IPS DF 6.9 (cell line): ENCODE measurements around the gene PSD2.
A peak's percentile ranks its signal among the peaks of the same experiment; 100 is the strongest.
"Not testable (repeated sequence)": the region's sequence is repeated elsewhere in the genome, so short reads cannot be mapped to it uniquely, and the experiment has no call there.

Experiments
- DNase-seq: peaks from one replicate; pipeline ENCODE4 v3.0.0-alpha.2; 2013; ENCODE audit warnings: low read depth, low spot score
- H3K27ac ChIP-seq: one replicate; pipeline ENCODE4 v1.5.1; 2013; ENCODE audit warnings: low read length, control low read depth
- H3K27me3 ChIP-seq: 2 replicates; pipeline ENCODE4 v1.6.1; 2013; ENCODE audit warnings: mild to moderate bottlenecking, low read length; ENCODE audit not compliant: control insufficient read depth, insufficient read depth
- H3K36me3 ChIP-seq: 2 replicates; pipeline ENCODE4 v1.6.1; 2013; ENCODE audit warnings: low read length; ENCODE audit not compliant: control insufficient read depth, insufficient read depth
- H3K4me1 ChIP-seq: 2 replicates; pipeline ENCODE4 v1.6.1; 2013; ENCODE audit warnings: low read length; ENCODE audit not compliant: control insufficient read depth, insufficient read depth
- H3K4me3 ChIP-seq: 2 replicates; pipeline ENCODE4 v1.5.1; 2013; ENCODE audit warnings: mild to moderate bottlenecking, low read length
- H3K9me3 ChIP-seq: 2 replicates; pipeline ENCODE4 v1.6.1; 2013; ENCODE audit warnings: low read length, inconsistent platforms; ENCODE audit not compliant: control insufficient read depth, insufficient read depth
- WGBS: extraction: QIAGEN DNeasy Blood & Tissue Kit; methylation state at CpG from one replicate; pipeline ENCODE4 v1.1.7; 2013; ENCODE audit warnings: mixed read lengths, missing lambda C conversion rate; ENCODE audit not compliant: insufficient read length, insufficient coverage; 5-methylcytosine and 5-hydroxymethylcytosine counted together

Gene PSD2

DNA sequence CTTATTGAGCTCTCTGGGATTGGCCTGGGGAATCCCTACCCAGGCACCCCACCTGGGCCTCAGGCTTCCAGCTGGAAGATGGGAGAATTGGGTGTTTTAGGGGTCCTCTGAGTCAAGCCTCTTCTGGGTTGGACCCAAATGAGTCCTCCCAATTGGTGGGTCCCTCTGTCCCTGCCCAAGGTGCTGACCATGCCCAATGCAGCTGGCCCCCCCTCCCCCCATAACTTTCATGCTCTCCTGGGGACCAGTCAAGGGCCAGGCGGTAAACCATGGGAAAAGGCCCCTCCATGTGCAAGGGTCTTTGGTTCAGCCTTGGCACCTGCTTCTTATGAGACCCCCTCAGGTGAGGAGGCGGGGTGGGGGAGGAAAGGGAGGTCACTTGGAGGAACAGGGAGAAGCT lies 3.4 kb upstream of the PSD2 start:
- no peaks in the 10 kb centered on the region for H3K9me3 ChIP-seq
- H3K36me3 ChIP-seq = no peaks in the 10 kb centered on the region
- H3K27me3 ChIP-seq = peaks cover 34% of the 10 kb centered on the region
- no peak for DNase-seq
- H3K4me1 ChIP-seq = peaks cover 2% of the 10 kb centered on the region
- no peak overlapping the region for H3K27ac ChIP-seq
- H3K4me3 ChIP-seq = no peak overlapping the region
- no CpG with 5 or more reads among the region's 2 CpGs for WGBS

DNA sequence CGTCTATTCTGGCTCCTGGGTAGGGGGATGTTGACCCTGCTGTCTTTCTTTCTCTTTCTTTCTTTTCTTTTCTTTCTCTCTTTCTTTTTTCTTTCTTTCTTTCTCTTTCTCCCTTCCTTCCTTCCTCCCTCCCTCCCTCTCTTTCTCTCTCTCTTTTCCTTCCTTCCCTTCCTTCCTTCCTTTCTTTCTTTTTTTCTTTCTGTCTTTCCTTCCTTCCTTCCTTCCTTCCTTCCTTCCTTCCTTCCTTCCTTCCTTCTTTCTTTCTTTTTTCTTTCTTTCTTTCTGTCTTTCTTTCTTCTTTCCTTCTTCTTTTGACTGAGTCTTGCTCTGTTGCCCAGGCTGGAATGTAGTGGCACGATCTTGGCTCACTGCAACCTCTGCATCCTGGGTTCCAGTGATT lies 3.0 kb upstream of the PSD2 start:
- H3K36me3 ChIP-seq, H3K9me3 ChIP-seq, DNase-seq, H3K27ac ChIP-seq, H3K4me3 ChIP-seq, H3K4me1 ChIP-seq: not testable (repeated sequence)
- WGBS = no CpG with 5 or more reads among the region's 2 CpGs
- peaks cover 38% of the 10 kb centered on the region for H3K27me3 ChIP-seq

DNA sequence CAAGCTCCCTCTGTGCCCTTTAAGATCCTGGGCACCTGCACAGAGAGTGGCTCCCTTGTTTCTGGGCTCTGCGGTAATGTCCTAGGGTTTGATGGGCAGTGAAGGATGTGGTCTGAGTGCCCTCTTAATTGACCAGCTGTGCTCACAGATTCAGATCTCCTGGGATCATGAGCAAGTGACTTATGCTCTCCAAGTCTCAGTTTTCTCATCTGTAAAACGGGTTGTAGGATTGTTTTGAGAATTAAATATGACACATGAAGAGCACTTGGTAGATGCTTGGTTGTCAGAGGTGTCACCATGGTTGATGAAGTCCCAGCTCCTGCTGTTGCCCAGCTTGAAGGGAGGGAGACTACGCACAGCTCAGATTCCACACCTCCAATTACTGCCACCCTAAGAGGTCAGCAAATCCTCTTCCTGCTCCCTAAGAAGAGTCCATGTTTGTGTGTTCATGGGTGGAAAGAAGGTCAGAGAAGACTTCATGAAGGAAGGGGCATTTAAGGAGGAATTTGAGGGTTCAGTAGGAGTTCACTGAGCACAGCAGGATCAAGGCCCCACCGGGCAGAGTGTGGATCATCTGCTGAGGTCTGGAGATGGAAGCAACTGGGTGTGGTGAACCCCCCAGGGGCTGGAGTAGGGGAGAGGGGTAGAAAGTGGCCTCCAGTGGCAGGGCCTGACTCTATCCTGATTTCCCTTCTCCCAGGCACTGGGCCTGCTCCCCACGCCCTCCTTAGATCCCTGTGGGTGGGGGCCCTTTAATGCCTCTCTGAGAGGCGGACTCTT lies 1.4 kb upstream of the PSD2 start:
- H3K27me3 ChIP-seq = peaks cover 45% of the 10 kb centered on the region
- no peaks in the 10 kb centered on the region for H3K36me3 ChIP-seq
- H3K4me3 ChIP-seq = no peak overlapping the region
- no peak for DNase-seq
- H3K9me3 ChIP-seq = no peaks in the 10 kb centered on the region
- no peak overlapping the region for H3K27ac ChIP-seq
- WGBS = no CpG with 5 or more reads among the region's 6 CpGs
- peaks cover 2% of the 10 kb centered on the region for H3K4me1 ChIP-seq

DNA sequence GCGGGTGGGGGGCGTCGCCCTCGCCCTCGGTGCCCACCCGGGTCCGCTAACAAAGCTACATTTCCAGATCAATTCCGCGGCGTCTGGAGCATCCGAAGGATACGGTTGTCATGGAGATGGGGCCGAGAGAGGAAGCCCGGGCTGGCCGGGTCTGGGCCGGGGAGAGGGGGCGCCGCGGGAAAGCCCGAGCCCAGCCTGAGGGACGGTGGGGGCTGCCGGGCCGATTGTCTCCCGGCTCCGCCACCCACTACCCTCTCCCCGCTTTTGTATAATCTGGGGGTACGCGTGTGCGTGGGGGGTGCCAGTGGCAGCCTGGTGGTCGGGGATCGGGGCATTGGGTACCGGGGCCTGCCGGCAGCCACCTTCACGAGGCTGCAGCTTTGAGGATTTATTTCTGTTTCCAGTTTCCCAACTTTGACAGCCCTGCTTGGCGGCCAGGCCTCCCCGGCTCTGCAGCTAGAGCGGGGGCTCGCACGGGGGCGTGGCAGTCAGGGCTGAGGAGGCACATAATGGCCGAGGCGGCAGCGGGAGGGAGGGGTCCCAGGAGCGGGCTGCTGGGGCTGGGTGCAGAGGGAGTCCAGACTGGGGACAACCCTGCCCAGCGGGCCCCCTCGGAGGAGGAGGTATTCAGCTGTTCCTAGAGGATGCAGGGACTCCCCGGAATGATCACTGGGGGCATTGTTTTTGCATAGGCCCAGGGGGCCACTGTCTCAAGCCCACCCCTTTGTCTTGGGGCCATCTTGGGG lies 626 bp downstream of the PSD2 start:
- Histone ChIP-seq H3K4me1 (peaks cover 2% of the 10 kb centered on the region), H3K9me3 (no peaks in the 10 kb centered on the region), H3K27me3 (peaks cover 47% of the 10 kb centered on the region), H3K27ac (no peak overlapping the region), H3K36me3 (no peaks in the 10 kb centered on the region), H3K4me3 (peak overlapping the region; percentile 47; the same call in 1 of the 2 replicates)
- WGBS = no CpG with 5 or more reads among the region's 47 CpGs
- no peak for DNase-seq

DNA sequence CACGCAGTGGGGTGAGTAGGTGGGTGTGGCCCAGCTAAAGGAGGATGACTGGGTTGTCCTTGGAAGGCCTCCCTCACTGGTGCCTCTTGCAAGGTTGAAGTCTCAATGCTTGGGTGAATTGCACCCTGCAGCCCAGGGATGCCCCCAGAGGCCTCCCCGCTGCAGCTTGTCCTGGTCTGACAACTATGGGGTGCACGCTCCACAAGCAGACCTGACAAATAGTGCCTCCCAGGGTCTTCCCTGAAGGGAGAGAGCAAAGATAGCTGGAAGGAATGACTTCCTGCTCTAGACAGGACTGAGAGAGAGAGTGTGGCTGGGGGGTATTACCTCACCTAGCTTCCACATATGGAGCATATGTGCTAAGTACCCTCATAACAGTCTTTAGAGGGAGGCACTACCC lies 1.7 kb downstream of the PSD2 start:
- Histone ChIP-seq H3K9me3 (no peaks in the 10 kb centered on the region), H3K27me3 (peaks cover 48% of the 10 kb centered on the region), H3K36me3 (no peaks in the 10 kb centered on the region), H3K27ac (no peak overlapping the region), H3K4me1 (peaks cover 2% of the 10 kb centered on the region), H3K4me3 (no peak overlapping the region)
- no CpG with 5 or more reads among the region's 3 CpGs for WGBS
- no peak for DNase-seq

- Histone ChIP-seq H3K27me3 (peaks cover 48% of the 10 kb centered on the region), H3K36me3 (no peaks in the 10 kb centered on the region), H3K27ac (no peak overlapping the region), H3K9me3 (no peaks in the 10 kb centered on the region), H3K4me1 (peaks cover 2% of the 10 kb centered on the region), H3K4me3 (no peak overlapping the region)
- no peak for DNase-seq
- no CpG with 5 or more reads among the region's 9 CpGs for WGBS
These were observed 2.4 kb downstream of the PSD2 start for GRCh38 chr5:139797856-139798510.

DNA sequence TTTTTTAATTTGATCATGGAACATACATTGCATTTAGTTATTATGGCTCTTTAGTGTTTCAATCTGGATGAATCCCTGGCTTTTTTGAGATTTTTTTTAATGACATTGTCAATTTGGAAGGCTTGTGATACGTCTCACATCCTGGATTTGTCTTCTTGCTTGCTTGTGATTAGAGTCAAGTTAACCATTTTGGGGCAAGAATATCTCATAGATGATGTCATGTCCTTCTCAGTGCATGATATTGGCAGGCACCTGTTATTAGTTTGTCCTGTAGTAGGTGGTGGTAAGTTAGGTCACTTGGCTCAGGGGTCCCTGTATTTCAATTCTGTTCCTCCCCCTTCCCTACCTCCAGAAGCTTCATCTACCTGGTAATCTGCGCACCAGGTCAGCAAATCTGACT lies 3.3 kb downstream of the PSD2 start:
- H3K4me3 ChIP-seq = no peak overlapping the region
- peaks cover 2% of the 10 kb centered on the region for H3K4me1 ChIP-seq
- H3K27me3 ChIP-seq = peaks cover 39% of the 10 kb centered on the region
- no peak for DNase-seq
- WGBS = no CpG with 5 or more reads among the region's 2 CpGs
- H3K9me3 ChIP-seq = no peaks in the 10 kb centered on the region
- no peaks in the 10 kb centered on the region for H3K36me3 ChIP-seq
- H3K27ac ChIP-seq = no peak overlapping the region

DNA sequence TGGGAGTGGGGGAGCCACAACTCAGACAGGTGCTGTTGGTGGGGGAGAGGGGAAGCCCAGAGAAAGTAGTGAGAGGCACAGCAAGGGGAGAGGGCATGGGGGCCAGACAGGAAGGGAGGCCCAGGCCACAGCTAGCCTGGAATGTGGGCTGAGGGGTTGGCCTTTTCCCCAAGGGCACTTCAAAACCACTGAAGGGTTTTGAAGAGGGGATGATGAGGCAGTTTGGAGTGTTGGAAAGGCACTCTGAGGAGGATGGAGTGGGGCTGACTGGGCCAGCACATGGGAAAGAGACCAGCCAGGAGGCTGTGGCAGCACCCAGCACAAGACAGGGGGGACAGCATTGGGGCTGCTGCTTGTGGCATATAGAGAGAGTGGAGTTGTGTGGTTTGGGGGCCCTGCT lies 3.8 kb downstream of the PSD2 start:
- DNase-seq = no peak
- Histone ChIP-seq H3K27ac (no peak overlapping the region), H3K36me3 (no peaks in the 10 kb centered on the region), H3K27me3 (peaks cover 34% of the 10 kb centered on the region), H3K4me3 (no peak overlapping the region), H3K4me1 (peaks cover 2% of the 10 kb centered on the region), H3K9me3 (no peaks in the 10 kb centered on the region)

GRCh38 chr5:139803978-139804377 lies 8.4 kb downstream of the PSD2 start:
- Histone ChIP-seq H3K27me3 (peaks cover 3% of the 10 kb centered on the region; the same call in 1 of the 2 replicates), H3K27ac (no peak overlapping the region), H3K9me3 (no peaks in the 10 kb centered on the region), H3K4me1 (no peaks in the 10 kb centered on the region), H3K4me3 (no peak overlapping the region), H3K36me3 (no peaks in the 10 kb centered on the region)
- no peak for DNase-seq
- no CpG with 5 or more reads among the region's 2 CpGs for WGBS

- H3K4me3 ChIP-seq = no peak overlapping the region
- no peaks in the 10 kb centered on the region for H3K9me3 ChIP-seq
- no peak overlapping the region for H3K27ac ChIP-seq
- peaks cover 3% of the 10 kb centered on the region; the same call in 1 of the 2 replicates for H3K27me3 ChIP-seq
- H3K36me3 ChIP-seq = no peaks in the 10 kb centered on the region
- no peaks in the 10 kb centered on the region for H3K4me1 ChIP-seq
- no CpG with 5 or more reads among the region's 17 CpGs for WGBS
- DNase-seq = no peak
These were observed 9.3 kb downstream of the PSD2 start for GRCh38 chr5:139804800-139805397.
